Spleen (tissue), 11 donors: ENCODE measurements around the gene MRPL55. TPM values are rescaled to one million over a fixed set of nuclear protein-coding genes. Genes with fewer than 3 reads are reported as not detected.

Experiments
- DNase-seq: peaks from one replicate; pipeline ENCODE4 v3.0.0-alpha.2; 2020
- H3K27ac ChIP-seq, 8 donors: fragments of 200-600 bp; sonication (generic) in 7 of 8; 1 replicate in 4 of 8; 2 replicates in 4 of 8; pipeline versions ENCODE4 v1.5.0 to v1.8.0; 2016 to 2021; ENCODE audit warnings: inconsistent platforms in 4 of 8, mild to moderate bottlenecking in 4 of 8, moderate library complexity in 1 of 8
- H3K27me3 ChIP-seq, 7 donors: fragments of 200-600 bp; sonication (generic) in 6 of 7; replicated peaks in 1 of 7; 1 replicate in 4 of 7; 2 replicates in 3 of 7; pipeline versions ENCODE4 v1.5.0 to v1.8.0; 2016 to 2021; ENCODE audit warnings: inconsistent platforms in 3 of 7, mild to moderate bottlenecking in 1 of 7
- H3K36me3 ChIP-seq, 6 donors: fragments of 200-600 bp; sonication (generic) in 5 of 6; 1 replicate in 4 of 6; 2 replicates in 2 of 6; pipeline versions ENCODE4 v1.5.0 to v1.8.0; 2016 to 2021; ENCODE audit warnings: inconsistent platforms in 2 of 6
- H3K4me1 ChIP-seq, 6 donors: fragments of 200-600 bp; sonication (generic) in 5 of 6; 1 replicate in 3 of 6; 2 replicates in 3 of 6; pipeline versions ENCODE4 v1.5.0 to v1.8.0; 2016 to 2021; ENCODE audit warnings: inconsistent platforms in 3 of 6
- H3K4me3 ChIP-seq, 8 donors: fragments of 200-600 bp; sonication (generic) in 7 of 8; 1 replicate in 4 of 8; 2 replicates in 4 of 8; pipeline versions ENCODE4 v1.5.0 to v1.8.0; 2016 to 2021; ENCODE audit warnings: inconsistent platforms in 4 of 8, mild to moderate bottlenecking in 4 of 8, moderate library complexity in 2 of 8
- H3K9me3 ChIP-seq, 8 donors: fragments of 200-600 bp; sonication (generic) in 7 of 8; 1 replicate in 4 of 8; 2 replicates in 4 of 8; pipeline versions ENCODE4 v1.5.0 to v1.8.0; 2016 to 2021; ENCODE audit warnings: inconsistent platforms in 4 of 8
- CTCF ChIP-seq, 11 experiments: fragments of 200-600 bp in 7 of 11; fragments of 450-650 bp in 4 of 11; sonication (generic) in 4 of 11; IDR thresholded peaks in 8 of 11; conservative IDR thresholded peaks in 3 of 11; 1 replicate in 7 of 11; 2 replicates in 4 of 11; pipeline versions ENCODE4 v1.4.0 to v1.8.0; 2016 to 2021; ENCODE audit warnings: antibody characterized with exemption in 11 of 11, inconsistent platforms in 4 of 11, mild to moderate bottlenecking in 1 of 11
- POLR2A ChIP-seq, 3 donors: fragments of 450-650 bp; IDR thresholded peaks; one replicate each; pipeline ENCODE4 v1.5.1; 2017; ENCODE audit warnings: antibody characterized with exemption in 3 of 3, mild to moderate bottlenecking in 1 of 3
- POLR2AphosphoS5 ChIP-seq, 3 donors: sonication (generic); formaldehyde crosslinking; IDR thresholded peaks; one replicate each; pipeline ENCODE4 v1.5.1; 2017; ENCODE audit warnings: antibody characterized with exemption in 3 of 3
- WGBS, 5 donors: extraction: QIAGEN DNeasy Blood & Tissue Kit in 3 of 5; methylation state at CpG; one replicate each; pipeline versions ENCODE4 v1.1.5 to v1.1.7; 2013 to 2018; 5-methylcytosine and 5-hydroxymethylcytosine counted together
- intact Hi-C: fragments of 100-400 bp; cut with DNase I; formaldehyde crosslinking; loops from one replicate; pipeline ENCODE4 v1.15.0; 2023; ENCODE audit warnings: low total_unique reads
- polyA plus RNA-seq, 3 donors: library from polyadenylated mRNA; stranded (reverse); fragments of 200-250 nt; gene quantifications; one replicate each; pipeline ENCODE4 v1.2.1, GENCODE V29; 2013
- total RNA-seq, 7 donors: library from RNA; depleted of rRNA in 3 of 7; stranded (reverse); fragments of >200 nt in 3 of 7; fragmentation: NEBNext Ultra II Directional in 4 of 7; extraction: Animal tissue kit (Norgen Biotek cat#: 25700) in 4 of 7; gene quantifications; one replicate each; pipeline versions ENCODE4 v1.1.0 to v1.2.1, GENCODE V29; 2016 to 2021
- donor health status: healthy with polysubstance abuse.
- donor health status: DM: no; HTN: no; CAD: no; lungs with moderate emphysema.
- donor health status: DM: no; HTN: no; CAD: no.
- donor health status: Bipolar disorder and iron deficiency.
- donor health status: healthy.
- donor health status: DM: no; HTN: no; CAD: no.
- donor health status: DM: yes; HTN: yes; CAD: no.

Gene MRPL55
- total and polyA plus RNA-seq, 10 donors, result 32.3 to 114 (median 72.1) TPM

GRCh38 chr1:228063251-228064191 is 45.6 kb downstream of the MRPL55 start:
- DNase-seq, result peak; percentile 67
- H3K4me1 ChIP-seq, result peaks cover 0 to 25% (median 19%) of the 10 kb centered on the region in 6 donors
- peaks cover 26 to 100% (median 87%) of the 10 kb centered on the region in 7 donors for H3K27me3 ChIP-seq
- 82 to 87% (median 85%) methylated on average over 8 to 15 of the region's 15 CpGs for WGBS, 5 donors
- H3K36me3 ChIP-seq, result no peaks in the 10 kb centered on the region
- intact Hi-C loops, result no loop called here
- H3K27ac ChIP-seq, result no peak overlapping the region
- TF ChIP-seq CTCF (IDR thresholded peaks at IDR 0.05 in 8 of 11, conservative IDR thresholded peaks at IDR 0.05 in 3 of 11), result no peak
- TF ChIP-seq POLR2AphosphoS5 (IDR thresholded peaks at IDR 0.05), result no peak
- TF ChIP-seq POLR2A (IDR thresholded peaks at IDR 0.05), result no peak
- H3K9me3 ChIP-seq, result no peaks in the 10 kb centered on the region
- no peak overlapping the region for H3K4me3 ChIP-seq

DNA sequence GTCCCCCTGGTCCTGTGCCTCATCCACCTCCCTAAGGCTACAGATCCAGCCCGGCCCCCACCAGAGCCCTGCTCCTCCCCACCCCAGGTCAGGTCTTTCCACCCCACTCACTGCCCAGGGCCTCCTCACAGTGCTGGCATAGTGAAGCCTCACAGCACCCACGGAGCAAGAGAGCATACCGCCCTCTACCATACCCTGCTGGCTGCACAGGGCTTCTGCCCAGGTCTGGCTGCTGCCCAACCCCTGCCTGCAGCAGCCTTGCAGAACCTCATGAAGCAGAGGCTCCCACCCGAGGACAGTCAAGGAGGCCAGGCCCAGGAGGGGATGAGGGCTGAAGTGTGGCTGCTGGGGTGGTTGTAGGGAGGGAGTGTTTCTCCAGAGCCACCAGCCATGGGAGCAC is 46.3 kb downstream of the MRPL55 start:
- Histone ChIP-seq H3K36me3 (no peaks in the 10 kb centered on the region), H3K4me3 (no peak overlapping the region), H3K4me1 (peaks cover 0 to 25% (median 19%) of the 10 kb centered on the region in 6 donors), H3K27ac (no peak overlapping the region), H3K27me3 (peaks cover 26 to 100% (median 94%) of the 10 kb centered on the region in 7 donors), H3K9me3 (no peaks in the 10 kb centered on the region)
- intact Hi-C loops, result no loop called here
- WGBS, 5 donors, result 59 to 76% (median 67%) methylated on average over 3 to 4 of the region's 4 CpGs
- TF ChIP-seq POLR2AphosphoS5 (IDR thresholded peaks at IDR 0.05), result no peak
- TF ChIP-seq CTCF (IDR thresholded peaks at IDR 0.05 in 8 of 11, conservative IDR thresholded peaks at IDR 0.05 in 3 of 11), result no peak
- TF ChIP-seq POLR2A (IDR thresholded peaks at IDR 0.05), result no peak
- DNase-seq, result peak; percentile 51

DNA sequence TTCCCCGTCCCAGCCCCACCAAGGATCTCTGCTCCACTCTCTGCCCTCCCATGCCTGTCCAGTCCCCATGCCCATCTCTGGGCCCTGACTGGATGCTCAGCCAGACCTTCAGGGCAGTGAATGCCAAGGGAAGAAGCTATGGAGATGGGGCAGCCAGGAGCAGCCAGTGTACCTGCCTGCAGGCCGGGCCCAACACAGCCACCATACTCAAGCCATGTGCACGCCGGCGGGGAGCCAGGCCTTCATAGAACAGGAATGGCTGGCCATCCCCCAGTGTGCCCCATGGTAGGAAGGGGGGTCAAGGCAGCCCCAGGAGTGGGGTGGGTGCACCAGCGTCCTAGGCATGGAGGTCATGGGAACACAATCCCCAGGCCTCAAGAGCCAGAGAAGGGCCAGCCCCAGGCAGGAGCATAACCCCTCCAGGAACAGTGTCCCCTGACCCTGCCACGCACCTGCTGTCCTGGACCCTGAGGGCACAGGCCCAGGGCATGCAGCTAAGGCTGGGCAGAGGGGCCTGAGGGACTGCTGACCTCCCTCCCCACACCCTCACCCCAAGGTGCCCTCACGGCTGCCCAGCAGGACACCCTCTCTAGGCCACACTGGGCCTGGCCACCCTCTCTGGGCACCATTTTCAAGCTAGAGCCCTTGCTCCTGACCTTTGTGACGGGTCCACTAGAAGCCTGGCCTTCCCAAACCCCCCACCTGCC is 46.9 kb downstream of the MRPL55 start:
- Histone ChIP-seq H3K27me3 (peaks cover 26 to 100% (median 94%) of the 10 kb centered on the region in 7 donors), H3K4me3 (no peak overlapping the region), H3K27ac (no peak overlapping the region), H3K36me3 (no peaks in the 10 kb centered on the region), H3K9me3 (no peaks in the 10 kb centered on the region), H3K4me1 (peaks cover 0 to 25% (median 19%) of the 10 kb centered on the region in 6 donors)
- intact Hi-C loops, result no loop called here
- TF ChIP-seq POLR2AphosphoS5 (IDR thresholded peaks at IDR 0.05) (no peak), POLR2A (IDR thresholded peaks at IDR 0.05) (no peak), CTCF (IDR thresholded peaks at IDR 0.05 in 8 of 11, conservative IDR thresholded peaks at IDR 0.05 in 3 of 11) (no peak)
- 89 to 93% (median 91%) methylated on average over 7 to 9 of the region's 9 CpGs for WGBS, 5 donors
- DNase-seq, result peak; percentile 63
